Osteocyte (in vitro differentiated cells): ENCODE data around the gene RCBTB2. TPM values are rescaled to one million over a fixed set of nuclear protein-coding genes. Genes with fewer than 3 reads are reported as not detected.

ENCODE experiments used
- DNase-seq: peaks from one replicate; pipeline ENCODE4 v3.0.0; 2021; ENCODE audit warnings: mixed read lengths; ENCODE audit not compliant: unreplicated experiment; ENCODE audit errors: extremely low spot score
- H3K27ac Mint-ChIP-seq: one replicate; pipeline ENCODE4 v1.8.0; 2021; ENCODE audit warnings: mild to moderate bottlenecking, mixed read lengths; ENCODE audit not compliant: unreplicated experiment
- H3K27me3 Mint-ChIP-seq: one replicate; pipeline ENCODE4 v1.8.0; 2021; ENCODE audit warnings: mixed read lengths; ENCODE audit not compliant: unreplicated experiment
- H3K36me3 Mint-ChIP-seq: one replicate; pipeline ENCODE4 v1.8.0; 2021; ENCODE audit warnings: mixed read lengths; ENCODE audit not compliant: unreplicated experiment
- H3K4me1 Mint-ChIP-seq: one replicate; pipeline ENCODE4 v1.8.0; 2021; ENCODE audit warnings: mixed read lengths; ENCODE audit not compliant: unreplicated experiment
- H3K4me3 Mint-ChIP-seq: one replicate; pipeline ENCODE4 v1.8.0; 2021; ENCODE audit warnings: mild to moderate bottlenecking, moderate library complexity, mixed read lengths; ENCODE audit not compliant: unreplicated experiment
- H3K9me3 Mint-ChIP-seq: one replicate; pipeline ENCODE4 v1.8.0; 2021; ENCODE audit warnings: mixed read lengths; ENCODE audit not compliant: unreplicated experiment
- total RNA-seq: library from RNA; stranded (reverse); gene quantifications from 2 replicates; pipeline ENCODE4 v1.2.1, GENCODE V29; 2021
- TF ChIP-seq, protein P1 (sequence below): fragments of 200-600 bp; sonication (generic); IDR thresholded peaks from 2 replicates; pipeline ENCODE4 v1.5.0; 2021; ENCODE audit warnings: antibody characterized with exemption, mild to moderate bottlenecking, moderate library complexity

The RCBTB2 gene
- total RNA-seq, 1 donor from 2014 or later, result 12.1 TPM

DNA sequence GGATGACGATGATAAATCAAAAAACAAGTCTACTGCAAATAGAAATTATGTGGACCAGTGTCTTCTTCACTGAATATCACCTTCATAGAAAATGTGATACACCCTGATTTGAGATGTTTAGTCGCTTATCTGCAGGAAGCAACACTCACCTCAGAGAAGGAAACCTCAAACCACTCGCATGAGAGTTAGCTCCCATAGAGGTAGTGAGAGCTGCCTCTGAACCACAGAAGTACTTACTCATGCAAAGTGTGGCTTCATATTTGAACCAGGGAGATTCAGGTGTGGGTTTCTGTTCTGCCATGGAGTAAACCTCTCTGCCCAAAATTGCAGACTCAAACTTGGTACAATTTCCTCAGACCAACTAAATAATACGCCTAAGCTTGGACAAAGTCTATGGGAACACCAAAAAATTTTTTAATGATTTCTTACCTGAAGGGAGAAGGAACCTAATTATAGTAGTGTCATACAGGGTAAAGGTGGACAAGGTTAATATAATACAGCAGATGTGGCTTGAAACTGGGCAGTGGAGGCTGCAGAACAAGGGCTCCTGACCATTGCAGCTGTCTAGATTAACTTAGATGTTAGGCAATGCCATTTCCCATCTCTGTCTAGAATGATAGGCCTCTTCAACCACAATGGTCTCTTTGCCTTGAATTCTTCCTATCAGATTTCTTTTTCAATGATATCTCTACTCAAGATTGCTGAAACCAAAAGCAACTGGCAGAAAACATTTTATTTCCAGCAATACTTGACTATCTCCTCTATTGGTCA is 29.6 kb upstream of the RCBTB2 start:
- H3K9me3 Mint-ChIP-seq, result no peaks in the 10 kb centered on the region
- TF ChIP-seq, protein P1, sequence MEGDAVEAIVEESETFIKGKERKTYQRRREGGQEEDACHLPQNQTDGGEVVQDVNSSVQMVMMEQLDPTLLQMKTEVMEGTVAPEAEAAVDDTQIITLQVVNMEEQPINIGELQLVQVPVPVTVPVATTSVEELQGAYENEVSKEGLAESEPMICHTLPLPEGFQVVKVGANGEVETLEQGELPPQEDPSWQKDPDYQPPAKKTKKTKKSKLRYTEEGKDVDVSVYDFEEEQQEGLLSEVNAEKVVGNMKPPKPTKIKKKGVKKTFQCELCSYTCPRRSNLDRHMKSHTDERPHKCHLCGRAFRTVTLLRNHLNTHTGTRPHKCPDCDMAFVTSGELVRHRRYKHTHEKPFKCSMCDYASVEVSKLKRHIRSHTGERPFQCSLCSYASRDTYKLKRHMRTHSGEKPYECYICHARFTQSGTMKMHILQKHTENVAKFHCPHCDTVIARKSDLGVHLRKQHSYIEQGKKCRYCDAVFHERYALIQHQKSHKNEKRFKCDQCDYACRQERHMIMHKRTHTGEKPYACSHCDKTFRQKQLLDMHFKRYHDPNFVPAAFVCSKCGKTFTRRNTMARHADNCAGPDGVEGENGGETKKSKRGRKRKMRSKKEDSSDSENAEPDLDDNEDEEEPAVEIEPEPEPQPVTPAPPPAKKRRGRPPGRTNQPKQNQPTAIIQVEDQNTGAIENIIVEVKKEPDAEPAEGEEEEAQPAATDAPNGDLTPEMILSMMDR, result no peak
- no peaks in the 10 kb centered on the region for H3K4me1 Mint-ChIP-seq
- H3K27ac Mint-ChIP-seq, result no peak overlapping the region
- H3K27me3 Mint-ChIP-seq, result no peaks in the 10 kb centered on the region
- no peaks in the 10 kb centered on the region for H3K36me3 Mint-ChIP-seq
- DNase-seq, result no peak
- H3K4me3 Mint-ChIP-seq, result no peak overlapping the region

DNA sequence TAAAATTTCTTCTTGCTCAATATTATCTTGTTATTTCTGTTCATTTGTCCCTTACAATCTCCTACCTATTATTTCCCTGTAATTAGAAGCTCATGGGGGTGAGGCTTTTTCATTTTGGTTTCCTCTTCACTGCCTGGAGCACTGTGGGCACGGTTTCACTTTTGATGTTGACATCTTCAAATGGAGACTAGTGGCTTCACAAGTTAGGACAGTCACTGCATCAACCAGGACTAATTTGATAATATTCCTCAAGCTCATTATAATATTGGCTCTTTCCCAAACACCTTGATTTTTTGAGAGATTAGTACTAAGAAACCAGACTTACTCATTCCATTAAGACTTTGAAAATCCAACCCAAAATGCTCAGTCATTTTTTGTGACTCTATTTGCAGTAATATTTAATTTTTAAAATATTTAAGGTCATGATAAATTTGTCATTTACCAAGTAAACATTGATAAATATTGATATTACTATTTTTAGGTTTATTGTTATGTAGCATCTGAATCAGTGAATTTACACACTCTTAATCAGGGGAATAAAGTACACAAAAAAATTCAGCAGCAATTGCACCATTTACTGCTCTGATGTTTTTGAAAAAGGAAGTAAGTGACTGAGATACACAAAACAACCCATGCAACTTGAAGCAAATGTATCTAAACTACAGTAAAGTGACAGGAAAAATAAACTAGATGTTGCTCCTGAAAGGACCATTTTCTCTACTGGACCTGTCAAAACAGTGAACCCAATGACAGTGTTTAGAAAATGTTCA is 28.8 kb upstream of the RCBTB2 start:
- H3K36me3 Mint-ChIP-seq, result no peaks in the 10 kb centered on the region
- TF ChIP-seq, protein P1, result no peak
- no peaks in the 10 kb centered on the region for H3K4me1 Mint-ChIP-seq
- DNase-seq, result no peak
- no peak overlapping the region for H3K27ac Mint-ChIP-seq
- H3K4me3 Mint-ChIP-seq, result no peak overlapping the region
- H3K9me3 Mint-ChIP-seq, result peaks cover 1% of the 10 kb centered on the region
- H3K27me3 Mint-ChIP-seq, result no peaks in the 10 kb centered on the region

DNA sequence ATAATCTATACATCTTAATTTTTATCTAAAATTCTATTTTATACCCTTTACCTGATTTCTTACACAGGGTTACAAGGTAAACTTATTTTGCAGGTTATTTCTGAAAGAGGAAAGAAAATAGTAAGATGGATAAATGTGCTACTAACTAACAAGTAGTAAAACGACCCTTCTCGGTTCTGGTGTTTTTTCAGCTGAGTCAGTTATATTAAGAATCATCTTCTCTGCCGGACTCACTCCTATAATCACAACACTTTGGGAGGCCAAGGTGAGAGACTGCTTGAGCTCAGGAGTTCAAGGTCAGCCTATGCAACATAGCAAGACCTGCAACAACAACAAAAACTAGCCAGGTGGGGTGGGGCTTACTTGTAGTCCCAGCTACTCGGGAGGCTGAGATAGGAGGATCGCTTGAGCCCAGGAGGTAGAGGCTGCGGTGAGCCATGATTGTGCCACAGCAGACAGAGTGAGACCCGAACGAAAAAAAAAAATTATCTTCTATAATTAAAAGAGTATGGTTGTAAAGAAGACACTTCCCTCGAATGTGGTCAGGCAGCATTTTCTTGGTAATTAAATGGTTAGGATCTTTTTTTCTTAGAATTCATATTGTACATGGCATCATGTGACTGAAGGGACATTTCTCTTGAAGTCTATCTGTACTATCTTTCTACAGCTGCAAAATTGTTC is 27.9 kb upstream of the RCBTB2 start:
- Mint-ChIP-seq H3K27ac (no peak overlapping the region), H3K9me3 (peaks cover 7% of the 10 kb centered on the region), H3K4me3 (no peak overlapping the region), H3K36me3 (peaks cover 1% of the 10 kb centered on the region), H3K27me3 (no peaks in the 10 kb centered on the region), H3K4me1 (no peaks in the 10 kb centered on the region)
- no peak for DNase-seq
- TF ChIP-seq, protein P1, result no peak

DNA sequence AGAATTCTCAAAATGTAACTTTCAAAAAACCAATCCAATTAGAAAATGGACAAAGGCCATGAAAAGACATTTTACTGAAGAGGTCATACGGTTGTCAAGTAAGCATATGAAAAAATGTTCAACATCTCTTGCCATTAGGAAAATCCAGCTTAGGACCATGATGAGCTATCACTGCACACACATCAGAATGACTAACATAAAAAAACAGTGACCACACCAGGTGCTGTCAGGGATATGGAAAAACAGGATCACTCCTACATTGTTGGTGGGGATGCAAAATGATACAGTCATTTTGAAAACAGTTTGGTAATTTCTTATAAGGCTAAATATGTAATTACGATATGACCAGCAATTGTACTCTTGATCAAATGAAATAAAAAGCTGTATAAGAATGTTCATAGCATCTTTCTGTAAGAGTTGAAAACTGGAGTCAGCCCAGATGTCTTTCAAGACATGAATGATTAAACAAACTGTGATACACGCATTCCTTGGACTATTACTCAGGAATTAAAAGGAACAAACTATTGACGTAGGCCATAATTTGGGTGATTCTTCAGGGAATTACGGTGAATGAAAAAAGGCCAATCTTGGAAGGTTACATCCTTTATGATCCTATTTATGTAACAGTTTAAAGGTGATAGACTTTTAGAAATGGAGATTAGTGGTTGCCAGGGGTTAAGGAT is 26.9 kb upstream of the RCBTB2 start:
- no peaks in the 10 kb centered on the region for H3K27me3 Mint-ChIP-seq
- peaks cover 4% of the 10 kb centered on the region for H3K36me3 Mint-ChIP-seq
- no peak for DNase-seq
- no peak overlapping the region for H3K27ac Mint-ChIP-seq
- H3K4me1 Mint-ChIP-seq, result no peaks in the 10 kb centered on the region
- H3K4me3 Mint-ChIP-seq, result no peak overlapping the region
- H3K9me3 Mint-ChIP-seq, result peaks cover 12% of the 10 kb centered on the region
- TF ChIP-seq, protein P1, result no peak
